Ramos (cell line): Measurements from ENCODE around the gene PKP4.
"Not testable (repeated sequence)": the region's sequence is repeated elsewhere in the genome, so short reads cannot be mapped to it uniquely, and the experiment has no call there.

Experiments used
- in situ Hi-C: fragments of 300-500 bp; cut with MboI; formaldehyde crosslinking; loops from one replicate; pipeline ENCODE4 v1.14.3; 2022; ENCODE audit warnings: low sequenced_read_pairs; ENCODE audit not compliant: unreplicated experiment

Gene PKP4

DNA sequence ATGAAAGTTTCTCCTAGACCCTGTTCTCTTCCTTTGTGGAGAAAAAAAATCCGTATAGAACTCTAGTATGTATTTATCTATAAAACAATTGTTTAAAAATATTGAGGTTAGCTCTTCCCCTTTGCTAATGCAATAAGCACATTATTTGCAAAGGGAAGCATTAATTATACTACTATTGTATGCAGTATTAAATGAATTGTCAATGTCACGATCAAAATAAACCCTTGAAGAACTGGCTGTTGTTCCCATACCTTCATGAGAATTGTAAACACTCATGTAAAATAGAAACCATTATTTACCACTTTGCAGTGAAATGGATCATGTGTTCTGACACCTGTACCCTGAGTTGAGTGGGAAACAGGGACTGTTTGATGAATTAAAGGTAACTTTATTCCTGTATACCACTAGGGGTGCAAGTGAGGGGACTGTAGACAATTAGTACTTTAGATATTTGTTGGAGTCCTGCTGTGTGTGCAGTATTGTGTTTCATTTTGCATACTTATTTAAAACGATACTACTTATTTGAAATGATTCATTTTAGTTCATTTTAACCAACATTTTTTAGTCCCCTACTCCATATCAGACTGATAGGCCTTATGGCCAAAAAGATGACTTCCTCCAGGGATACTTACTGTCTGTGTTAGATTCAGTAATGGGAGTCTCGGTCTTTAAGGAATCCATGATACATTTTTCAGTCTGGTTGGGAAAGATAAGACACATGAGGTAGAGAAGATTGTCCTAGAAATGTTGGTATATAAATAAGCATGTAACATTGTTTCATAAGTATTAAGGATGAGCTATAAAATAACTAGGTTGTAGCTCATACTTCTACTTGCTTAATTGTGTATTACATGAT lies 7.9 kb downstream of the PKP4 start:
- in situ Hi-C loops, result no loop called here

DNA sequence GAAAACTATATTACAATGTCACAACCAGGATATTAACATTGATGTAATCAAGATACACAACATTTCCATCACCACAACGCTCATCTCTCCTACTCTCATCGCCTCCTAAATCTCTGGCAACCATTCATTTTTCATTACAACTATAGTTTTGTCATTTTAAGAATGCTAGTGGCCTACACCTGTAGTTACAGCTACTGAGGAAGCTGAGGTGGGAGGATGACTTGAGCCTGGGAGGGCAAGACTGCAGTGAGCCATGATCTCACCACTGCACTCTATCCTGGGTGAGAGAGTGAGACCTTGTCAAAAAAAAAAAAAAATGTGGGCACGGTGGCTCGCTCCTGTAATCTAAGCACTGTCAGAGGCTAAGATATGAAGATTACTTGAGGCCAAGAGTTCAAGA lies 10.5 kb downstream of the PKP4 start:
- in situ Hi-C loops, result no loop called here

DNA sequence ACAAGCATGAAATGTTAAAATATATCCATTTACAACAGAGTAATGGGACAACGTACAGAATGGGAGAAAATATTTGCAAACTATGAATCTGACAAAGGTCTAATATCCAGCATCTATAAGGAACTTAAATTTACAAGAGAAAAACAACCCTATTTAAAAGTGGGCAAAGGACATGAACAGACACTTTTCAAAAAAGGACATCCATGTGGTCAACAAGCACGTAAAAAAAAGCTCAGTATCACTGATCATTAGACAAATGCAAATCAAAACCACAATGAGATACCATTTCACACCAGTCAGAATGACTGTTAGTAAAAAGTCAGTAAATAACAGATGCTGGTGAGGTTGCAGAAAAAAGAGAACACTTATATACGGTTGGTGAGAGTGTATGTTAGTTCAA lies 16.1 kb downstream of the PKP4 start:
- in situ Hi-C loops, result not testable (repeated sequence)

DNA sequence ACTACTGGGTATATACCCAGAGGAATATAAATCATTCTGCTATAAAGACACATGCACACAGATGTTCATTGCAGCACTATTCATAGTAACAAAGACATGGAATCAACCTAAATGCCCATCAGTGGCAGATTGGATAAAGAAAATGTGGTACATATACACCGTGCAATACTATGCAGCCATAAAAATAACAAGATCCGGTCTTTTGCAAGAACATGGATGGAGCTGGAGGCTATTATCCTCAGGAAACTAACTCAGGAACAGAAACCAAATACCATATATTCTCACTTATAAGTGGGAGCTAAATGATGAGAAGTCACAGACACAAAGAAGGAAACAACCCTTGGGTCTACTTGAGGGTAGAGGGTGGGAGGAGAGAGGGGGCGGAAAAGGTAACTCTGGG lies 16.5 kb downstream of the PKP4 start:
- in situ Hi-C loops, result not testable (repeated sequence)

DNA sequence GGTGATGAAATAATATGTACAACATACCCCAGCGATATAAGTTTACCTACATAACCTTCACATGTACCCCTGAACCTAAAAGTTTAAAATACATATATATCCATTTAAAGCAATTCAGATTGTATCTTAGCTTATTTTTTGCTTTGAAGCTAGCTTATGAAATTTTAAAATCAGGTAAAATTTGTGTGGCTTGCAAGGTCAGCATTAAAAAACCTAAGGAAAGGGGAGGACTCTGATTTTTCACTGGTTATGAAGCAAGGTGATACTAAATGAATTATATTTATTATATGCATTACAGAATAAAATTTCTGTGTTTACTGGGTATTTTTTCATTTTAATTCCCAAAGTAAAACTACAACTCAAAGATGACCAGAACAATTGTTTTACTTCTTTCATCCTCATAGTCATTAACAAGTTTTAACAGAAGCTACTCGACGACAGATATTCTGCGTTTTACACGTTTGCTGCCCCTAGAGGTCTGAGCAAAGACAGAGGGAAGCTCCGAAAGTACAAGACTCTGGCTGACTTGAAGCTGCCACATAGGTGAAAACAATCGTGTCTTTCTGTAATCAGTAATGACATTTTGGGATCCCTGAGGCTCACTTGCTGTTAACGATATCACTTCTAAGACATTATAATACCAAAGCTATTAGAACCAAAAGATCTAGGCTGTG lies 17.1 kb downstream of the PKP4 start:
- in situ Hi-C loops, result no loop called here

DNA sequence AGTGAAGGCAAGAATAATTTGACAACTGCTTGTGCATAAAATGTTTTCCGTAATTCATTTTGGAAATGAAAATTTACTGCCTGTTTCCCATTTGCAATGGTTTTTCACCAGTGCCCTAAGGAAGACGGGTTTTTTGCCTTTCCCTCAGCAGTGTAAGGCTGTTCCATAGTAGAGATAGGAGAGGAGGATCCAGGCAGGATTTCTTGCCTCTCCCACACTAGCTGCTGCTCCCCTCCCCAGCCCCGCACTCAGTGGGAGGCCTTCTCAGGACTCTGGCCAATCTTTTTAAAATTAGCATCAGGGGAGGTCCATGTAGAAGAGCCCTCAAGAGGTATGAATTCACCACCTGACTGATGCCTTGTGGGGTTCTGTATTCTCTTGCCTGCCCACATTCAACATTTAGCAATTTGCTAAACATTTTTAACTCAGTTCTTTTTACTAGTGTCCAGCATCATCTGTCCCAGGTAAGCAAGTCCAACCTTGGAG lies 17.8 kb downstream of the PKP4 start:
- in situ Hi-C loops, result not testable (repeated sequence)

DNA sequence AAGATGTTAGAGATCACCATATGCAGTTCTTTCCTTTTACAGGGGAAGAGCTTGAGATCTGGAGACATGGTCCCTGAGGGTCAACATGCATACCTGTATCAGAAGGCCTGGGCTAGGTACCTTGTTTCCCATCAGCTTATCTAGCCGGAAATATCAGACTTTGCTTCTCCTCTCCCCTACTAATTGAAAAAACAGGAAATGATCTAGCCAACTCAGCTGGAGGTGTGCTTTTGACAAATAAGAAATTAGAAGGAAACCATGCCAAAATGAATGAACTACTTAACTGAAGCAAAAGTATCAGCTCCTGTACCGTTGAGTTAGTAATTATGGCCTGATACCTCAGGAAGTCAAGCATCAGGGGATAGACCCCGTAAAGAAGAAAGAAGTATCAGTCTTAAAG lies 20.4 kb downstream of the PKP4 start:
- in situ Hi-C loops, result no loop called here

DNA sequence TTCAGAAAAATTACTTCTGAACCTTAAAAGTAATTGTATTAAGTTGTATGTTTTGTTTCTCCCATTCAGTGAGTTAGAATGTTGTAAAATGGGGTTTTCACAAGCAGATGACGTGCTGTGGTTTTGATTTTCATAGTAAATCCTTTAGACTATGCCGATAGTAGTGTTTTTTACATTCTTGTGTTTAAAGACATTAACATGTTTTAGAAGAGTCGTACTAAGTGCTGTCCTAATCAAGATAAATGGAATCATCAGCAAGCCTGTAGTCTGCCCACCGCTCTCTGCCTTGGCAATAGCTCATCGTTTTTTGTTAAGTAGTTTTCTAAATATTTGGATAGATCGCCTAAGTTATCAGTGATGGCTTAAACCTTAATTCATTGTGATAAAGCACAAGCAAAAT lies 21.5 kb downstream of the PKP4 start:
- in situ Hi-C loops, result no loop called here

DNA sequence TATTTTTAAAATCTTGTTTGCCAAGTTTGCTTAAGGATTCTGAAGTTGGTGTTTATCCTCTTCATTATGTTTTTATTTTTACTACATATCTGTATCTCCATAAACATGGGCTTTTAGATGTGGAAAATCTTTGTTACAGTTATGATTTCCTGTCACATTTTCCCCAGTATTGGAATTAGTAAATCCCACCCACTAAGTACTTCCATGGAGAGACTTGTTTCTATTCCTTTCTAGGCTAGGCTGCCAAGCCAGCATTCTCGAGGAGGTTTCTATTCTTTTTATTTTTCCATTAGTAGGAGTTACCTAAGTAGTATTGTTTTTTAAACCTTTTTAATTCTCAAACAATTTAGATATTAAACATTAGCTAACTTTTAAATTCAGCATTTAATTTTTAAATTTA lies 22.1 kb downstream of the PKP4 start:
- in situ Hi-C loops, result no loop called here

DNA sequence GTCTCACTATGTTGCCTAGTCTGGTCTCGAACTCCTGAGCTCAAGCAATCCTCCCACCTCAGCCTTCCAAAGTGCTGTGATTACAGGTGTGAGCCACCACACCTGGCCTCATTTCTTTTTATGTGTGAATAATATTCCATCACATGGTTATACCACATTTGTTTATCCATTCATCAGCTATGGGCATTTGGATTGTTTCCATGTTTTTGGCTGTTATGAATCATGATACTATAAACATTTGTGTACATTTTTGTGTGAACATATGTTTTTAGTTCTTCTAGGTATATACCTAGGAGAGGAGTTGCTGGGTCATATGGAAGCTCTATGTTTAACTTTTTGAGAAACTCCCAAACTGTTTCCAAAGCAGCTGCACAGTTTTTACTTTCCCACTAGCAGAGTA lies 24.4 kb downstream of the PKP4 start:
- in situ Hi-C loops, result no loop called here

GRCh38 chr2:158482594-158482993 lies 25.8 kb downstream of the PKP4 start:
- in situ Hi-C loops, result no loop called here

DNA sequence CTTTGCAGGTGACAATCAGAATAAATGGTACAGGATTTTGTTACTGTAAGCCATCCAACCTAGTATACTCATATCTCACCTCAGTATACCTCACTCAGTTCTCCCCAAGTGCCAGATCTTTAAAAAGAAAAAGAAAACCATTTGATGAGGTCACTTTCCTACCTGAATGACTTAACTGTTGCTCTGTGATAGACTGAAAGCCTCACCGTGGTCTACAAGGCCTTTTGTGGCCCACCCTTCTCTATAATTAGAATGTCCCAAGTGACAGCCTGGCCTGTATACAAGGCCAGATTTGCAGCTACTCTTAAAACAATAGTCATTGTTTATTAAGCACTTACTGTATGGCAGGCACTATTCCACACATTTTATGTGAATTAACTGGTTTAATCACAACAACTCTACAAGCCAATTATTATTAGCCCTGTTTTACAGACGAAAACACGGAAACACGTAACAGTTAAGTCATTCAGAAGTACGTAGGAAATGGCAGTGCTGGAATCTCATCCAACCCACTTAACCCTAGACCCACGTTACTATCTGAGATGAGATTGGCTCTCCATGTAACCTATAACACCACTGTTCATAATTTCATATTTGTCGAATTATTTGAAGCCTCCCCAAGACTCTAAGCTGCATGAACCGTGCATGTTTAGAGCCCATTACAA lies 28.3 kb downstream of the PKP4 start:
- in situ Hi-C loops, result no loop called here

- in situ Hi-C loops, result no loop called here
Observed at GRCh38 chr2:158486150-158486969, 29.6 kb downstream of the PKP4 start.

- in situ Hi-C loops, result no loop called here
Observed at GRCh38 chr2:158486970-158487325, 30.2 kb downstream of the PKP4 start.

GRCh38 chr2:158487419-158487818 lies 30.7 kb downstream of the PKP4 start:
- in situ Hi-C loops, result no loop called here

DNA sequence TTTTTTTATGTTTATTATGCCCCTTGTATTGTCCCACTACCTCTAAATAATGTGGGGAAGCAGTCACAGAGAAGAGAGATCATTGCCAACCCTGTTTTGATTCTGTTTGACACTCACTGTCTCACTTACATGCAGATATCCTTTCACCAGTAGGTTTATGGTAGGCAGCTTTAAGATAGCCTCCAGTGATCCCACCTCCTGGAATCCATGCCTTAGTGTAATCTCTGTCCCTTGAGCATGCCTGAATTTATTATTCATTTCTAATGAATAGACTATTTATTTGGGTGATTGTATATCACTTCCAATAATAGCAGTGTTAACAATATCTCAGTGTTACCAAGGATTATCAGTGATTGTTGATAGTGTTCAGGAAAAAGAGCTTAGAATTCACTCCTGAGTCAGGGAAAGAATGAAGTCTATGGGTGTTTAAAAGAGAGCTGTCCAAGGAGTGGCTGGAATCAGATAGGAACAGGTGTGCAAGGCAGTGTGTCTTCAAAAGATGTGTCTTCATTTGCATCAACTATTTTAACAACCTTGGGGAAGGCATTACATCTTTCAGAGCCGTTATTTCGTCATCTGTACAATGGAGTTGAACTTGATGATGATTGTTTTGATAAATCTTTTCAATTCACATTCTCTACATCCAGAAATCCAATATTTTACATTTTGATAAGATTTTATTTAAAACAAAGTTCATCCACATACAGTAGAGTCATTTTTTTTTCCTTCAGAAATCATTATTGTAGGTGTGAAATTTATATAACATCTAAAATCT lies 31.9 kb downstream of the PKP4 start:
- in situ Hi-C loops, result no loop called here

- in situ Hi-C loops, result no loop called here
Observed at GRCh38 chr2:158489366-158490112, 32.8 kb downstream of the PKP4 start.

DNA sequence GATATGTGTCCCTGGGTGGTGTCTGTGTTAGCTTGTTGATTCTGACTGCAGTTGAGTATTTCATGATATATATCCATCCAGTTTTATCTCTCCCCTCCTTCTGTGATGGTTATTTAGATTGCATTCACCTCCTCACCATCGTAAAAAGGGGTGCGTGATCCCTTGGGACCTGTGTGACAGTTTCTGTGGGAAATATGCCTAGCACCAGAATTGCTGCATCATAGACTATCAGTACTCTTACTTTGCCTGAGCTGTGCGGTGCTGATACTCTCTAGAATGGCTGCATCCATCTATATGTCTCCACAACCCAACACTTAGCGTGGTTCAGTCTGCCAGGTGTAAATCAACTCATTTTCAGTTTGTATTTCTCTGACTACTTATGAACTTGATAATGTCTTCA lies 34.3 kb downstream of the PKP4 start:
- in situ Hi-C loops, result no loop called here

GRCh38 chr2:158493458-158493857 lies 36.7 kb downstream of the PKP4 start:
- in situ Hi-C loops, result no loop called here
